Nephron (organoid): ENCODE data around the gene CRISP3.
A peak's percentile ranks its signal among the peaks of the same experiment; 100 is the strongest.

ENCODE experiments used
- H3K27ac Mint-ChIP-seq, 3 experiments: 2 replicates each; pipeline ENCODE4 v1.8.0; 2020; ENCODE audit warnings: mixed read lengths in 3 of 3, mild to moderate bottlenecking in 2 of 3, moderate library complexity in 1 of 3
- H3K27me3 Mint-ChIP-seq: 2 replicates; pipeline ENCODE4 v1.8.0; 2021; ENCODE audit warnings: low read depth, mild to moderate bottlenecking, moderate library complexity, mixed read lengths
- H3K36me3 Mint-ChIP-seq: 2 replicates; pipeline ENCODE4 v1.8.0; 2020; ENCODE audit warnings: low read depth, mixed read lengths
- H3K4me1 Mint-ChIP-seq: 2 replicates; pipeline ENCODE4 v1.8.0; 2020; ENCODE audit warnings: mixed read lengths
- H3K4me3 Mint-ChIP-seq, 3 experiments: 2 replicates each; pipeline ENCODE4 v1.8.0; 2020; ENCODE audit warnings: mild to moderate bottlenecking in 3 of 3, mixed read lengths in 3 of 3, moderate library complexity in 2 of 3
- H3K9me3 Mint-ChIP-seq: 2 replicates; pipeline ENCODE4 v1.8.0; 2020; ENCODE audit warnings: mixed read lengths
- CTCF ChIP-seq, 3 experiments: fragments of 200-600 bp; sonication (generic); IDR thresholded peaks; one replicate each; pipeline ENCODE4 v1.5.0; 2021; ENCODE audit warnings: antibody characterized with exemption in 3 of 3; ENCODE audit not compliant: unreplicated experiment in 3 of 3

Gene CRISP3

GRCh38 chr6:49776444-49776843 lies 32.3 kb upstream of the CRISP3 start:
- Mint-ChIP-seq H3K4me1 (no peaks in the 10 kb centered on the region), H3K36me3 (no peaks in the 10 kb centered on the region), H3K4me3 (no peak overlapping the region), H3K27me3 (no peaks in the 10 kb centered on the region), H3K9me3 (no peaks in the 10 kb centered on the region), H3K27ac (no peak overlapping the region)
- TF ChIP-seq CTCF (IDR thresholded peaks at IDR 0.05; ENCODE audit: unreplicated experiment in 3 of 3), result no peak

GRCh38 chr6:49775043-49775442 lies 30.9 kb upstream of the CRISP3 start:
- no peak overlapping the region for H3K4me3 Mint-ChIP-seq
- no peaks in the 10 kb centered on the region for H3K36me3 Mint-ChIP-seq
- no peaks in the 10 kb centered on the region for H3K4me1 Mint-ChIP-seq
- no peak overlapping the region for H3K27ac Mint-ChIP-seq
- no peaks in the 10 kb centered on the region for H3K27me3 Mint-ChIP-seq
- no peak for TF ChIP-seq CTCF (IDR thresholded peaks at IDR 0.05; ENCODE audit: unreplicated experiment in 3 of 3)
- H3K9me3 Mint-ChIP-seq, result no peaks in the 10 kb centered on the region

- no peak for TF ChIP-seq CTCF (IDR thresholded peaks at IDR 0.05; ENCODE audit: unreplicated experiment in 3 of 3)
- Mint-ChIP-seq H3K9me3 (no peaks in the 10 kb centered on the region), H3K27ac (no peak overlapping the region), H3K36me3 (no peaks in the 10 kb centered on the region), H3K4me1 (no peaks in the 10 kb centered on the region), H3K27me3 (no peaks in the 10 kb centered on the region), H3K4me3 (no peak overlapping the region)
These were observed 28.1 kb upstream of the CRISP3 start for GRCh38 chr6:49772285-49772684.

GRCh38 chr6:49766762-49767161 lies 22.6 kb upstream of the CRISP3 start:
- no peak overlapping the region for H3K4me3 Mint-ChIP-seq
- no peaks in the 10 kb centered on the region for H3K27me3 Mint-ChIP-seq
- H3K4me1 Mint-ChIP-seq, result no peaks in the 10 kb centered on the region
- H3K36me3 Mint-ChIP-seq, result no peaks in the 10 kb centered on the region
- no peaks in the 10 kb centered on the region for H3K9me3 Mint-ChIP-seq
- TF ChIP-seq CTCF (IDR thresholded peaks at IDR 0.05; ENCODE audit: unreplicated experiment in 3 of 3), result no peak
- H3K27ac Mint-ChIP-seq, result peak overlapping the region in 1 of 3 experiments; percentile 9

GRCh38 chr6:49764571-49765236 lies 20.5 kb upstream of the CRISP3 start:
- no peaks in the 10 kb centered on the region for H3K27me3 Mint-ChIP-seq
- H3K4me1 Mint-ChIP-seq, result no peaks in the 10 kb centered on the region
- no peaks in the 10 kb centered on the region for H3K9me3 Mint-ChIP-seq
- no peaks in the 10 kb centered on the region for H3K36me3 Mint-ChIP-seq
- H3K4me3 Mint-ChIP-seq, result no peak overlapping the region
- TF ChIP-seq CTCF (IDR thresholded peaks at IDR 0.05; ENCODE audit: unreplicated experiment in 3 of 3), result no peak
- no peak overlapping the region for H3K27ac Mint-ChIP-seq

- H3K9me3 Mint-ChIP-seq, result no peaks in the 10 kb centered on the region
- H3K27me3 Mint-ChIP-seq, result no peaks in the 10 kb centered on the region
- H3K27ac Mint-ChIP-seq, result no peak overlapping the region
- H3K4me3 Mint-ChIP-seq, result no peak overlapping the region
- H3K4me1 Mint-ChIP-seq, result no peaks in the 10 kb centered on the region
- no peak for TF ChIP-seq CTCF (IDR thresholded peaks at IDR 0.05; ENCODE audit: unreplicated experiment in 3 of 3)
- H3K36me3 Mint-ChIP-seq, result no peaks in the 10 kb centered on the region
These were observed 759 bp downstream of the CRISP3 start for GRCh38 chr6:49743429-49743828.
